NCI-H2107 (cell line): Measurements from ENCODE around the gene RPS15A.
A peak's percentile ranks its signal among the peaks of the same experiment; 100 is the strongest.
"Not testable (repeated sequence)": the region's sequence is repeated elsewhere in the genome, so short reads cannot be mapped to it uniquely, and the experiment has no call there.

Source experiments
- DNase-seq: peaks from one replicate; lab custom pipeline; 2025; lab: John Stamatoyannopoulos, UW

RPS15A gene

GRCh38 chr16:18797746-18798145 lies 7.6 kb upstream of the RPS15A start:
- DNase-seq = no peak

- no peak for DNase-seq
Measured at GRCh38 chr16:18796377-18796776, 6.2 kb upstream of the RPS15A start.

- no peak for DNase-seq
Measured at GRCh38 chr16:18792836-18793433, 2.8 kb upstream of the RPS15A start.

- DNase-seq = no peak
Measured at GRCh38 chr16:18789515-18789849, 652 bp downstream of the RPS15A start.

GRCh38 chr16:18788828-18789514 lies 1.2 kb downstream of the RPS15A start:
- no peak for DNase-seq

- no peak for DNase-seq
Measured at GRCh38 chr16:18784917-18785623, 5.1 kb downstream of the RPS15A start.

GRCh38 chr16:18783430-18784341 lies 6.4 kb downstream of the RPS15A start:
- no peak for DNase-seq

- no peak for DNase-seq
Measured at GRCh38 chr16:18782697-18783429, 7.3 kb downstream of the RPS15A start.

GRCh38 chr16:18781232-18781631 lies 8.9 kb downstream of the RPS15A start:
- DNase-seq = not testable (repeated sequence)

- DNase-seq = not testable (repeated sequence)
Measured at GRCh38 chr16:18780460-18781026, 9.6 kb downstream of the RPS15A start.

- not testable (repeated sequence) for DNase-seq
Measured at GRCh38 chr16:18777664-18778063, 12.5 kb downstream of the RPS15A start.

GRCh38 chr16:18776334-18776733 lies 13.8 kb downstream of the RPS15A start:
- not testable (repeated sequence) for DNase-seq

GRCh38 chr16:18774651-18775050 lies 15.5 kb downstream of the RPS15A start:
- not testable (repeated sequence) for DNase-seq

- DNase-seq = not testable (repeated sequence)
Measured at GRCh38 chr16:18772171-18772570, 18.0 kb downstream of the RPS15A start.

- not testable (repeated sequence) for DNase-seq
Measured at GRCh38 chr16:18770336-18770962, 19.7 kb downstream of the RPS15A start.

GRCh38 chr16:18767217-18767616 lies 22.9 kb downstream of the RPS15A start:
- not testable (repeated sequence) for DNase-seq

- not testable (repeated sequence) for DNase-seq
Measured at GRCh38 chr16:18762713-18763112, 27.4 kb downstream of the RPS15A start.

- DNase-seq = peak; percentile 14
Measured at GRCh38 chr16:18759598-18760520, 30.3 kb downstream of the RPS15A start.

GRCh38 chr16:18757960-18758660 lies 32.0 kb downstream of the RPS15A start:
- DNase-seq = not testable (repeated sequence)
